Endometrial microvascular endothelial cells (primary cell): Measurements from ENCODE around the gene MPIG6B. TPM values are rescaled to one million over a fixed set of nuclear protein-coding genes. Genes with fewer than 3 reads are reported as not detected.

Experiments
- total RNA-seq: library from RNA; depleted of rRNA; stranded (reverse); fragments of >200 nt; gene quantifications from one replicate; pipeline ENCODE4 v1.2.3, GENCODE V29; 2015; ENCODE audit errors: inconsistent ontology term

MPIG6B gene
- total RNA-seq, 1 donor from 2014 or later, result not detected

Other genes starting within 250 kb of the MPIG6B start
- gene MICB, start 225.2 kb upstream of the MPIG6B start, total RNA-seq, result 26.1 TPM
- gene MCCD1, start 194.4 kb upstream of the MPIG6B start, total RNA-seq, result not detected
- 465 TPM for gene DDX39B, start 181.4 kb upstream of the MPIG6B start, total RNA-seq
- not detected for gene ATP6V1G2, start 176.8 kb upstream of the MPIG6B start, total RNA-seq
- 13.1 TPM for gene NFKBIL1, start 175.8 kb upstream of the MPIG6B start, total RNA-seq
- not detected for gene LTA, start 151.1 kb upstream of the MPIG6B start, total RNA-seq
- gene TNF, start 147.8 kb upstream of the MPIG6B start, total RNA-seq, result not detected
- not detected for gene LTB, start 140.9 kb upstream of the MPIG6B start, total RNA-seq
- gene LST1, start 137.1 kb upstream of the MPIG6B start, total RNA-seq, result not detected
- gene NCR3, start 130.4 kb upstream of the MPIG6B start, total RNA-seq, result not detected
- gene AIF1, start 108.1 kb upstream of the MPIG6B start, total RNA-seq, result not detected
- 79.4 TPM for gene PRRC2A, start 102.7 kb upstream of the MPIG6B start, total RNA-seq
- 262 TPM for gene BAG6, start 70.7 kb upstream of the MPIG6B start, total RNA-seq
- gene APOM, start 67.5 kb upstream of the MPIG6B start, total RNA-seq, result 1.9 TPM
- 17.2 TPM for gene C6orf47, start 62.6 kb upstream of the MPIG6B start, total RNA-seq
- gene GPANK1, start 58.4 kb upstream of the MPIG6B start, total RNA-seq, result 15.2 TPM
- gene CSNK2B, start 57.3 kb upstream of the MPIG6B start, total RNA-seq, result 271 TPM
- 1.1 TPM for gene LY6G5B, start 53.4 kb upstream of the MPIG6B start, total RNA-seq
- 0.93 TPM for gene LY6G5C, start 42.3 kb upstream of the MPIG6B start, total RNA-seq
- 44.8 TPM for gene ABHD16A, start 20.0 kb upstream of the MPIG6B start, total RNA-seq
- not detected for gene LY6G6F, start 16.5 kb upstream of the MPIG6B start, total RNA-seq
- gene LY6G6D, start 8.0 kb upstream of the MPIG6B start, total RNA-seq, result not detected
- not detected for gene LY6G6C, start 1.6 kb upstream of the MPIG6B start, total RNA-seq
- 64.2 TPM for gene DDAH2, start 5.9 kb downstream of the MPIG6B start, total RNA-seq
- gene CLIC1, start 13.2 kb downstream of the MPIG6B start, total RNA-seq, result 1,067 TPM
- gene MSH5, start 16.6 kb downstream of the MPIG6B start, total RNA-seq, result 7.8 TPM
- gene SAPCD1, start 39.3 kb downstream of the MPIG6B start, total RNA-seq, result not detected
- not detected for gene VWA7, start 54.0 kb downstream of the MPIG6B start, total RNA-seq
- gene VARS1, start 72.4 kb downstream of the MPIG6B start, total RNA-seq, result 101 TPM
- 172 TPM for gene LSM2, start 83.6 kb downstream of the MPIG6B start, total RNA-seq
- gene HSPA1L, start 91.9 kb downstream of the MPIG6B start, total RNA-seq, result 0.65 TPM
- gene HSPA1A, start 92.2 kb downstream of the MPIG6B start, total RNA-seq, result 171 TPM
- 120 TPM for gene HSPA1B, start 104.4 kb downstream of the MPIG6B start, total RNA-seq
- 94.3 TPM for gene NEU1, start 139.4 kb downstream of the MPIG6B start, total RNA-seq
- 2.6 TPM for gene SLC44A4, start 155.6 kb downstream of the MPIG6B start, total RNA-seq
- gene EHMT2, start 174.3 kb downstream of the MPIG6B start, total RNA-seq, result 41.2 TPM
- gene ZBTB12, start 178.7 kb downstream of the MPIG6B start, total RNA-seq, result not detected
- gene C2, start 204.3 kb downstream of the MPIG6B start, total RNA-seq, result not detected
- gene CFB, start 222.7 kb downstream of the MPIG6B start, total RNA-seq, result 1.6 TPM
- 141 TPM for gene NELFE, start 235.6 kb downstream of the MPIG6B start, total RNA-seq
- 78.6 TPM for gene SKIC2, start 235.8 kb downstream of the MPIG6B start, total RNA-seq
- 13.8 TPM for gene DXO, start 248.8 kb downstream of the MPIG6B start, total RNA-seq